HG02852 (cell line): ENCODE data around the gene MRLN.
"Not testable (repeated sequence)": the region's sequence is repeated elsewhere in the genome, so short reads cannot be mapped to it uniquely, and the experiment has no call there.

Source experiments
- ATAC-seq: cut with Tn5 transposase; IDR thresholded peaks from one replicate; pipeline ENCODE4 v1.9.1; 2021; ENCODE audit warnings: mild to moderate bottlenecking, moderate library complexity; ENCODE audit not compliant: unreplicated experiment

The MRLN gene

DNA sequence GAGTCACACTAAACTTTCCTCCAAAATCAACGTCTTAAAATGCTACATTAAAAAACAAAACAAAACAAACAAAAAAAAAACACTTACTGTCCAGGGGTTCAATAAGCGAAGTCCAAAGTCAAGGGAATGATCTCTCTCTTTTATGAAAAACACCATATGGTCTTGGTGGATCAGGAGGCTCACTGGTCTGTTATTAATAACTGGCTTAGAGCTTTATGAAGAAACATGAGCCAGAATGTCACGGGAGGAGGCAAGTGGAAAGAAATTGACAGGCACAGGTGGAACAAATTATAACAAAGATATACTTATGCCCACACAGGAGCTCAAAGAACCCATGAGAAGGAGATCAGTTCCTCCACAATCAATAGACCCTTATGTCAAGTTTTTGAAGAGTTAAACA, at the start of gene MRLN:
Gene MRLN (minus strand): TSS at position 189 of the 400 bp plus-strand sequence.
- ATAC-seq: no peak

GRCh38 chr10:59801171-59801570, 47.9 kb upstream of the MRLN start:
- no peak for ATAC-seq

DNA sequence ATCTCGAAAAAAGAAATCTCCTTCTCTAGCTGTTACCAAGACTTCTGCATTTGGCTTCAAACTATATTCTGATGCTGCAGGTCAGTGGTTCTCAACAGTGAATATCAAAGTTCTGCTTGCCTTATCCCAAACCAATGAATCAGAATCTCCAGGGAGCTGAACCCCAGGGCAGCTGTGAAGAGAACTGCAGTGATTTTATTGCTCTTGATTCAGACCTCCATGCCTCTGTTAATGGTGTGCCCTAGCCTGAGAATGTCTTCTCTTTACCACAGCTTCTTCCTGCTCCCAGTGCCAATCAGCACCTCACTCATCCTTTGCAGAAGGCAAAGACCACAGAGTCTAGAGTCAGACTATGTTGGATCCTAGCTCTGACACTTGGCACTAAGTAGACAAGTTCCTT, 46.2 kb upstream of the MRLN start:
- no peak for ATAC-seq

DNA sequence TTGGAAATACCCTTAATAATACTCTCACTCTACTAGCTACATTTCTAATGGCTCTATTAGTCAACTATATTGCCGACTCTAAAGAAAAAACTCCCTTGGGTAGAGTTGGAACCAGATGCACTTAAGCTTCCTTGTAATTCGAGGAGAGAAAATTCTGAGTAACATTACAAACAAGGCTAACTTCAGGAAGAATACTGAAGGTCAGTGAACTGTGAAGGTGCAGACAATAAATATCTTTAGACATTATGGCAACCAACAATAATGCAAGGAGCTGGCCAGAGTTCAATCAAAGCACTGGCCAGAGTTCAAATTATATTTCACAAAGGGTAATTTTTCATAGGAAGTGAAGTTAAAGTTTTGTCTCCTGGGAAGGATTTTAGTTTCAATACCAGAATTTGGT, 40.7 kb upstream of the MRLN start:
- ATAC-seq: no peak

DNA sequence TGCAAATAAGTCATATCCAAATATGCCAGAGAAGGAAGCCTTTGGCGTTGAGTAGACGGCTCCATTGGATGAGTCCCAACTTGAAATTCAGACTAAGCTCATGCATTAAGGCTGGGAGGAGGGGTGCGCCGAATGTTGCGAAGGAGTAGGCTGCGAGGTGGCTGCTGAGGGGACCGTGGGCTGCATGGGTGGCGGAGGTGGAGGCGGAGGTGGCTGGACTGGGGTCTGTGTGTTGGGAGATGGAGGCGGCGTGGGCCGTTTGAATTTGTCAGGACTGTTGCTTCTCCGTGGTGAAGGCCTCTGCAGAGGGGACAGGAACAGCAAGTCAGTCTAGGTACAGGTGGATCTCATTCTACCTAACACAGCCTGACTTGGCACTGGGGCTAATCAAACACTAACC, 39.6 kb upstream of the MRLN start:
- ATAC-seq: no peak

- ATAC-seq: no peak
These were observed 38.3 kb upstream of the MRLN start for GRCh38 chr10:59791601-59792000.

- ATAC-seq: not testable (repeated sequence)
These were observed 36.8 kb upstream of the MRLN start for GRCh38 chr10:59790080-59790479.

DNA sequence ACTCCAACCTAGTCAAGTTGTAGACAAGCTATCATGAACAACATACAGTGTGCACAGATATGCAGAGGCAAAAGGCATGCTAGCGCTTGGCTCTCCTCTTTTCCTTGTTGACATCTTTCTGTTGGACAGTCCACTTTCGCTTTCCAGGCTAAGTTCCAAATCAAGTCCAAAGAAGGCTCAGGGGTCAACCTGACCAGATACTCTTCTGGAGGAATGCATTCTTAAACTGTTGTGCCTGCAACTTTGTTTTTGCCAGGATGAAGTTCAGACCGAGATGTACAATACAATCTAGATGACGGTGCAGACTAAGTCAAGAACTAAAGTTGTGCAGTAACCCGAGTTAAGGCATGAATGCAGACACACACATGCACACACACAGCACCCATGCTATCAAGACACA, 35.7 kb upstream of the MRLN start:
- not testable (repeated sequence) for ATAC-seq

DNA sequence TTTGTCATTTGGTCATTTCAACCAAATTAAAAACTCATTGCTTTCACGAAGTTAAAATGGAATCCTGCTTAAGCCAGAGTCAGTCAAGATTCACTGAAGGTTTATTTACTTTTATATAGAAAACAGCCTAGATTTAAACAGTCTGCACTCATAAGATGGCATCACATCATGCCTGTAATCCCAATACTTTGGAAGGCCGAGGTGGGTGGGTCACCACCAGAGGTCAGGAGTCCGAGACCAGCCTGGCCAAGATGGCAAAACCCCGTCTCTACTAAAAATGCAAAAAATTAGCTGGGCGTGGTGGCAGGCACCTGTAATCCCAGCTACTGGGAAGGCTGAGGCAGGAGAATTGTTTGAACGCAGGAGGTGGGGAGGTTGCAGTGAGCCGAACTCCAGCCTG, 33.8 kb upstream of the MRLN start:
- ATAC-seq: not testable (repeated sequence)

DNA sequence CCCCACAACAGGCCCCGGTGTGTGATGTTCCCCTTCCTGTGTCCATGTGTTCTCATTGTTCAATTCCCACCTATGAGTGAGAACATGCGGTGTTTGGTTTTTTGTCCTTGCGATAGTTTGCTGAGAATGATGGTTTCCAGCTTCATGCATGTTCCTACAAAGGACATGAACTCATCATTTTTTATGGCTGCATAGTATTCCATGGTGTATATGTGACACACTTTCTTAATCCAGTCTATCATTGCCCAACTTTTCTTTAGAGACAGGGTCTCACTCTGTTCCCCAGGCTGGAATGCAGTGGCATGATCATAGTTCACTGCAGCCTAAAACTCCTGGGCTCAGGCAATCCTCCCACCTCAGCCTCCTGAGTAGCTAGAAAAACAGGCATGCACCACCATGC, 32.2 kb upstream of the MRLN start:
- not testable (repeated sequence) for ATAC-seq

- ATAC-seq: no peak
These were observed 28.3 kb upstream of the MRLN start for GRCh38 chr10:59781511-59781910.

GRCh38 chr10:59779756-59780533, 26.7 kb upstream of the MRLN start:
- no peak for ATAC-seq

DNA sequence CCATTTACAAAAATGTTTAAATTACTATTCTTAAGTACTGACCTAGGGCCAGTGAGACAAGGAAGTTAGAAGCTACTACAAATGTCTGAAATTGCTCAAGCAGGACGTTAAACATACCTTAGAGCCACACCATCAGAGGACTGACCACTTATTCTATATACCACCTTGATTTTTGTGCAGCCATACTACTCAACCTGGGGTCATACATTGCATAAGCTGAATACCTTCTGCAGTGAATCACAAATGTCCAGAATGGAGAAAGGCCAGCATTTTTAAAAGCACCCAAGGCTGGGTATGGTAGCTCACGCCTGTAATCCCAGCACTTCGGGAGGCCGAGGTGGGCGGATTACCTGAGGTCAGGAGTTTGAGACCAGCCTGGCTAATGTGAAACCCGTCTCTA, 21.2 kb upstream of the MRLN start:
- ATAC-seq: no peak

DNA sequence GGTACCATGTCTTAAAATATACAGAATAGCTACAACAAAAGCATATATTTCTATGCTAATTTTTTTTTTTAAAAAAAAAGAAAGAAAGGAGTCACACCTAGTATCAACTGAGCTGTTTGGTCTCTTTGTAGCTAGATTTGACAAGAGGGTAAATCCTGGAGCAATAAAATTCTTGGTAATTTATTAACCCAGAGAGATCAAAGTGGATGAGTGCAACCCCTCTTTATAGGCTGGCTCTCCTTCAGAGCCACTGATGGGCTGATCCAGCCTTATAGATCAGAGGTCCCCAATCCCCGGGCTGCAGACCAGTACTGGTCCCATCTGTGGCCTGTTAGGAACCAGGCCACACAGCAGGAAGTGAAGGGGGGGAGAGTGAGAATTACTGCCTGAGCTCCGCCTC, 19.8 kb upstream of the MRLN start:
- no peak for ATAC-seq

DNA sequence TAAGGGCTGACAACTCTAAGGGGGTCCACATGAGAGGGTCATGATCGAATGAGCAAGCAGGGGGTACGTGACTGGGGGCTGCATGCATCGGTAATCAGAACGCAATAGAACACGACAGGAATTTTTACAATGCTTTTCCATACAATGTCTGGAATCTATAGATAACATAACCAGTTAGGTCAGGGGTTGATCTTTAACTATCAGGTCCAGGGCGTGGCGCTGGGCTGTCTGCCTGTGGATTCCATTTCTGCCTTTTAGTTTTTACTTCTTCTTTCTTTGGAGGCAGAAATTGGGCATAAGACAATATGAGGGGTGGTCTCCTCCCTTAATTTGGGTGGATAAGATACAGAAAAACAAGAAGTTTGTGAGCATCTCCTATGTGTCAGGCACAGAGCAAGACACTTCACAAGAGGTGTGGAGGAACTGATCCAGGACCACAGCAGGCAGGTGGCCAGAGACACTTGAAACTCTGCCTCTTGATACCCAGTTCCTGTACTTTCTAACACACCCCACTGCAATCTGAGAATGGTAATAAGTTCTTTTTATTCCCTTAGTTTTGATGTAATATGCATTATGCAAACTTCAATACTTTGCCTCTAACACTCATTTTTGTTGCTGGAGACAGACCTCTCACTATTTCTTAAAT, 18.0 kb upstream of the MRLN start:
- no peak for ATAC-seq

- ATAC-seq: no peak
These were observed 17.4 kb upstream of the MRLN start for GRCh38 chr10:59770689-59771088.

DNA sequence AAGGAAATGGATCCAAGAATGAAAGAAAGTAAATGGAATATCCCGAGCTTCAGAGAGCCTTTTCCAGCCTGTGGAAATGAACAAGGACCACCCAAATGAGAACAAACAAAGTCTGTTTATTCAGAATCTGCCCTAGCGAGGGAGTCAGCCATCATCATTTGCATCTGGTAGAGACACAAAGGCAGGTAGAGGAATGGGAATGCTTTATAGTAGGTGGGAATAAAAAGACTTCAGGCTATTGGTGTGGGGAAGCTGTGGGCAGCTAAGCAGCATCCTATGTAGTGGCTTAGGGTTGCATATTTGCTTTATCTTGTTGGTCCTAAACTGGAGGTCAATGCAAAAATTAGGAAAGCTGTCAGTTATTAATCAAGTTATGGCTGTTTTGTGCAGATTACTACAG, 9.2 kb upstream of the MRLN start:
- no peak for ATAC-seq

DNA sequence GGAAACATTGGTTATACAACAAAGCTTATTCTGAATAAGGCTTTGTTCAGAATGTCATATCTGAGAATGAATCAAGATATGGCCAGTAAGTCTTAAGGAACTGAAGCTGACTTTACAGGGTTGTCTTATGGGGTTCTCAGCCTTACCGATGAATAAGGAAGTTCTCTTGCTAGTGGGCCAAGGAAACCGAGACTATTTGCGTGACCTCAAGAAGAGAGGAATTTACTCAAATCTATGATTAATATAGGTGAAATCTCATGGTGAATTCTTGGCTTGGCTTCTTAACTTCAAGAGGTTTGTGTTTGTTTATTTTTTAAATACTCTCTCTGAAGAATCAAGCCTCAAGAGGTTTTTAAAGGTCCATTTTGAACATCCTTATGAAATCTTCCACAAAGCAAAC, 4.7 kb upstream of the MRLN start:
- ATAC-seq: no peak

DNA sequence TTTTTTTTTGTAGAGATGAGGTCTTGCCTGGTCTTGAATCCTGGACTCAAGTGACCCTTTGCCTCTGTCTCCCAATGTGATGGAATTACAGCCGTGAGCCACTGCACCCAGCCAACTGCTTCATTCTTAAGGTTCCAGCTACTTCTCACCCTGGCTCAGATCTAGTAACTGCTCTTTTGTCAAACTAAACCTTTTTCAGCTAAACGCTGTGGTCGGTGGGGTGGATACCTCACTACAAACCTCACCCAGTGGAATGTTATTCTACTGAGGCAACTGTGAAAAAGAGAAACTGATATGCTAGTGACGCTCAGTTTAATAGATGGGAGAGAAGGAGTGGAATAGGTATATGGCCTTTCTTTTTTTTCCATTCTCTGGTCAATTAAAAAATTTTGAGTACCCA, 1.7 kb upstream of the MRLN start:
- no peak for ATAC-seq

GRCh38 chr10:59752278-59752940, 846 bp downstream of the MRLN start:
- no peak for ATAC-seq

DNA sequence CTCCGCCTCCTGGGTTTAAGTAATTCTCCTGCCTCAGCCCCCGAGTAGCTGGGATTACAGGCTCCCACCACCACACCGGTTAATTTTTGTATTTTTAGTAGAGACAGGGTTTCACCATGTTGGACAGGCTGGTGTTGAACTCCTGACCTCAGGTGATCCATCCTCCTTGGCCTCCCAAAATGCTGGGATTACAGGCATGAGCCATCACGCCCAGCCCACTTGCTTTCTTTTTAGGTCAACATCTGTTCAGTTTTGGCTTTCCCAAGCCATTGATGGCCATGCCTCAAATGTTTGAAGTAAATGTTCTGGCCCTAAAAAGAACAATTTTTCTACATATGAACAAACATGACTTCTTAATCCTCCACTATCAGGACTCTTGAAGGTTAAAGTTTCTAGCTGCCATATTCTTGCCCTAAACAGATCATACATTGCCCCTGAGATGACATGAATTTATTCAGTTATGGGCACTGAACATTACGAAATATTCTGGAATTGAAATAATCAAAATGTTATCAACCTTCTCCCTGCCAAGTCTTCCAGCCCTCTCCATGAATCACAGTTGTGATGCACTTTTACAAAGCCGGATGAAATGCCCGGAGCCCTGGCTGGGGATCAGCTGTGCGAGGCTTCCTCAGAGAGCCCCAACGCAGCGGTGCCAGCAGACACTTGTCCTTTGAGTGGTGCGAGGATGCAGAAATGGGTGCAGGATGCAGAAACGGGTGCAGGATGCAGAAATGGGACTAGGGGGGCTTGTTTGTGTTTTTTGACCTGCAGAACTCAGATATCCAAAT, 2.9 kb downstream of the MRLN start:
- ATAC-seq: no peak
